HCT116 (cell line): ENCODE data around the gene TOMM40. TPM values are rescaled to one million over a fixed set of nuclear protein-coding genes. Genes with fewer than 3 reads are reported as not detected.

Experiments
- ATAC-seq: fragments of 200-7000 bp; cut with Tn5 transposase; 2 replicates; pipeline ENCODE4 v1.9.1; 2020; ENCODE audit warnings: mild to moderate bottlenecking, moderate library complexity
- BruUV-seq: library from RNA; stranded (reverse); fragments of 400-500 nt; replicated peaks from 2 replicates; lab custom pipeline; 2021; lab: Mats Ljungman, UMichigan
- CTCF ChIA-PET: fragments of 300-600 bp; sonication (Branson Sonifier 250); formaldehyde crosslinking; loops from one replicate; lab custom pipeline; 2021; ENCODE audit warnings: antibody characterized with exemption; lab: Charles Lee
- POLR2A ChIA-PET: fragments of 300-600, 350-600 bp; sonication (Branson Sonifier 250); formaldehyde crosslinking; loops from one replicate; lab custom pipeline; 2021; ENCODE audit warnings: antibody characterized with exemption; lab: Charles Lee
- RAD21 ChIA-PET, 2 experiments: fragments of 300-600 bp; sonication (Branson Sonifier 250); formaldehyde crosslinking; loops; one replicate each; lab custom pipeline; 2023; ENCODE audit warnings: low total read pairs in 2 of 2; ENCODE audit not compliant: uncharacterized antibody in 2 of 2, unreplicated experiment in 2 of 2, low non-redundant PET in 1 of 2; lab: Charles Lee
- DNase-seq: peaks from one replicate; pipeline ENCODE4 v3.0.0-alpha.2; 2010; ENCODE audit warnings: low read depth, low spot score
- H2AFZ ChIP-seq: fragments of 200-600 bp; shearing (Covaris generic), sonication (generic); 2 replicates; pipeline ENCODE4 v1.6.1; 2017; ENCODE audit warnings: low read depth, mixed run types, mixed read lengths, antibody characterized with exemption, low read length; ENCODE audit not compliant: poor library complexity, severe bottlenecking
- H3K27ac ChIP-seq: 2 replicates; pipeline ENCODE4 v1.5.1; 2012; ENCODE audit warnings: low read depth, low read length
- H3K27me3 ChIP-seq: fragments of 200-600 bp; sonication (generic); 2 replicates; pipeline ENCODE4 v1.6.1; 2016; ENCODE audit warnings: mixed run types, low read length, mixed read lengths; ENCODE audit not compliant: insufficient read depth
- H3K36me3 ChIP-seq, 2 experiments: fragments of 200-500 bp in 1 of 2; fragments of 200-600 bp in 1 of 2; sonication (Bioruptor generic) in 1 of 2; sonication (generic) in 1 of 2; 2 replicates each; pipeline versions ENCODE4 v1.5.1 to v1.6.1; 2014 to 2016; ENCODE audit warnings: low read length in 2 of 2, inconsistent platforms in 1 of 2, mixed read lengths in 1 of 2, mixed run types in 1 of 2; ENCODE audit not compliant: insufficient read depth in 2 of 2, control insufficient read depth in 1 of 2
- H3K4me1 ChIP-seq, 2 experiments: fragments of 200-600 bp in 1 of 2; sonication (generic) in 1 of 2; 2 replicates each; pipeline versions ENCODE4 v1.5.1 to v1.6.1; 2012 to 2017; ENCODE audit warnings: low read length in 2 of 2, inconsistent platforms in 1 of 2, mild to moderate bottlenecking in 1 of 2, mixed read lengths in 1 of 2, mixed run types in 1 of 2, moderate library complexity in 1 of 2; ENCODE audit not compliant: insufficient read depth in 2 of 2, control insufficient read depth in 1 of 2
- H3K4me2 ChIP-seq: fragments of 200-600 bp; sonication (generic); 2 replicates; pipeline ENCODE4 v1.6.1; 2017; ENCODE audit warnings: mixed run types, low read length, mixed read lengths
- H3K4me3 ChIP-seq, 2 experiments: fragments of 200-600 bp in 1 of 2; sonication (generic) in 1 of 2; replicated peaks in 1 of 2; 2 replicates each; pipeline ENCODE4 v1.5.1; 2011 to 2016; ENCODE audit warnings: low read length in 2 of 2, control low read depth in 1 of 2, low read depth in 1 of 2, mild to moderate bottlenecking in 1 of 2, mixed read lengths in 1 of 2, mixed run types in 1 of 2
- H3K79me2 ChIP-seq: fragments of 200-600 bp; sonication (generic); 2 replicates; pipeline ENCODE4 v1.6.1; 2017; ENCODE audit warnings: mild to moderate bottlenecking, mixed run types, low read length, moderate library complexity, mixed read lengths; ENCODE audit not compliant: insufficient read depth
- H3K9ac ChIP-seq: fragments of 200-600 bp; sonication (generic); 2 replicates; pipeline ENCODE4 v1.6.1; 2016; ENCODE audit warnings: low read length, mixed read lengths
- H3K9me2 ChIP-seq: fragments of 200-600 bp; sonication (generic), shearing (Covaris generic); 2 replicates; pipeline ENCODE4 v1.6.1; 2017; ENCODE audit warnings: mixed run types, mild to moderate bottlenecking, moderate library complexity; ENCODE audit not compliant: insufficient read depth
- H3K9me3 ChIP-seq, 2 experiments: fragments of 200-500 bp in 1 of 2; fragments of 200-600 bp in 1 of 2; sonication (Bioruptor generic) in 1 of 2; sonication (generic) in 1 of 2; 2 replicates each; pipeline ENCODE4 v1.6.1; 2014 to 2017; ENCODE audit warnings: low read length in 2 of 2, mixed read lengths in 2 of 2, inconsistent platforms in 1 of 2, low read depth in 1 of 2, mild to moderate bottlenecking in 1 of 2, mixed run types in 1 of 2, moderate library complexity in 1 of 2; ENCODE audit not compliant: control insufficient read depth in 1 of 2, insufficient read depth in 1 of 2
- H4K20me1 ChIP-seq: fragments of 200-600 bp; sonication (generic), shearing (Covaris generic); 2 replicates; pipeline ENCODE4 v1.6.1; 2017; ENCODE audit warnings: mixed run types, mild to moderate bottlenecking, moderate library complexity; ENCODE audit not compliant: insufficient read depth
- ATF3 ChIP-seq: IDR thresholded peaks from 2 replicates; pipeline ENCODE4 v1.6.1; 2012
- CBX3 ChIP-seq: IDR thresholded peaks from 2 replicates; pipeline ENCODE4 v1.6.1; 2012; ENCODE audit warnings: low read depth
- CEBPB ChIP-seq: IDR thresholded peaks from 2 replicates; pipeline ENCODE4 v1.6.1; 2012; ENCODE audit warnings: low read depth
- EGR1 ChIP-seq: IDR thresholded peaks from 2 replicates; pipeline ENCODE4 v1.6.1; 2012; ENCODE audit warnings: low read depth
- ELF1 ChIP-seq: IDR thresholded peaks from 2 replicates; pipeline ENCODE4 v1.6.1; 2012; ENCODE audit warnings: low read depth, borderline replicate concordance
- EZH2 ChIP-seq: fragments of 200-600 bp; sonication (generic); IDR thresholded peaks from 2 replicates; pipeline ENCODE4 v1.6.1; 2017; ENCODE audit warnings: antibody characterized with exemption, mixed run types
- EZH2phosphoT487 ChIP-seq: fragments of 200-600 bp; IDR thresholded peaks from 2 replicates; pipeline ENCODE4 v1.6.1; 2018; ENCODE audit warnings: antibody characterized with exemption, borderline replicate concordance
- JUND ChIP-seq: IDR thresholded peaks from 2 replicates; pipeline ENCODE4 v1.6.1; 2012
- MAX ChIP-seq: IDR thresholded peaks from 2 replicates; pipeline ENCODE4 v1.6.1; 2012
- POLR2A ChIP-seq: IDR thresholded peaks from 2 replicates; pipeline ENCODE4 v1.7.0; 2011; ENCODE audit warnings: borderline replicate concordance; ENCODE audit not compliant: insufficient read depth, insufficient read length; ENCODE audit errors: extremely low read depth
- POLR2AphosphoS5 ChIP-seq: IDR thresholded peaks from 2 replicates; pipeline ENCODE4 v1.6.1; 2011; ENCODE audit warnings: mild to moderate bottlenecking, low read depth, low read length, moderate library complexity
- RAD21 ChIP-seq: IDR thresholded peaks from 2 replicates; pipeline ENCODE4 v1.6.1; 2012; ENCODE audit warnings: low read depth, mild to moderate bottlenecking
- REST ChIP-seq: IDR thresholded peaks from 2 replicates; pipeline ENCODE4 v1.6.1; 2012; ENCODE audit warnings: low read depth
- SRF ChIP-seq: IDR thresholded peaks from 2 replicates; pipeline ENCODE4 v1.6.1; 2012; ENCODE audit warnings: low read depth
- TCF7L2 ChIP-seq: IDR thresholded peaks from 2 replicates; pipeline ENCODE4 v1.7.0; 2011; ENCODE audit warnings: borderline replicate concordance, inconsistent platforms; ENCODE audit not compliant: insufficient read depth, insufficient read length; ENCODE audit errors: extremely low read depth
- YY1 ChIP-seq: IDR thresholded peaks from 2 replicates; pipeline ENCODE4 v1.6.1; 2011; ENCODE audit warnings: low read length, low read depth, moderate library complexity, mild to moderate bottlenecking; ENCODE audit not compliant: insufficient replicate concordance; ENCODE audit errors: extremely low read depth
- ZBTB33 ChIP-seq: IDR thresholded peaks from 2 replicates; pipeline ENCODE4 v1.6.1; 2011; ENCODE audit warnings: mild to moderate bottlenecking, low read length, moderate library complexity; ENCODE audit not compliant: insufficient replicate concordance; ENCODE audit errors: extremely low read depth
- ZNF274 ChIP-seq: fragments of 200-500 bp; sonication (Bioruptor generic); IDR thresholded peaks from 2 replicates; pipeline ENCODE4 v1.6.1; 2014; ENCODE audit warnings: mild to moderate bottlenecking, low read depth, low read length, inconsistent platforms
- intact Hi-C: fragments of 100-400 bp; cut with micrococcal nuclease; formaldehyde crosslinking; loops from 2 replicates; pipeline ENCODE4 v1.10.0; 2022
- total RNA-seq: library from RNA; stranded (reverse); gene quantifications from one replicate; pipeline ENCODE4 v1.2.1, GENCODE V29; 2021; ENCODE audit not compliant: unreplicated experiment

The TOMM40 gene
- total RNA-seq, 1 experiment from 2014 or later, result 178 TPM

GRCh38 chr19:44927746-44928145, 36.7 kb downstream of the TOMM40 start (continued):
- TF ChIP-seq EZH2 (no peak), CBX3 (no peak), CEBPB (no peak), ZNF274 (no peak), ZBTB33 (no peak), POLR2AphosphoS5 (no peak)

- BruUV-seq, result no TSS peak
Observed at GRCh38 chr19:44930088-44930487, 39.0 kb downstream of the TOMM40 start.

More at GRCh38 chr19:44930088-44930487, 39.0 kb downstream of the TOMM40 start:
- ATAC-seq, result no peak
- TF ChIP-seq YY1 (no peak), CEBPB (no peak), JUND (no peak), ATF3 (no peak), EGR1 (no peak), ELF1 (no peak), REST (no peak), POLR2A (no peak), MAX (no peak), EZH2 (no peak), RAD21 (no peak), TCF7L2 (no peak), EZH2phosphoT487 (no peak), SRF (no peak)
- no peak overlapping the region for H3K4me2 ChIP-seq
- H3K27ac ChIP-seq, result no peak overlapping the region
- no peak overlapping the region for H2AFZ ChIP-seq
- no peaks in the 10 kb centered on the region for H4K20me1 ChIP-seq
- H3K27me3 ChIP-seq, result no peaks in the 10 kb centered on the region
- RAD21 ChIA-PET, result no interaction called here
- H3K36me3 ChIP-seq, result no peaks in the 10 kb centered on the region
- POLR2A ChIA-PET, result no interaction called here
- H3K9me2 ChIP-seq, result no peaks in the 10 kb centered on the region
- H3K79me2 ChIP-seq, result no peaks in the 10 kb centered on the region
- CTCF ChIA-PET, result no interaction called here
- H3K4me1 ChIP-seq, result peaks cover 0 to 14% of the 10 kb centered on the region in 2 experiments; a peak in 3 of 4 replicates
- intact Hi-C loops, result no loop called here
- no peak for DNase-seq
- H3K9ac ChIP-seq, result no peak overlapping the region
- no peak overlapping the region for H3K4me3 ChIP-seq
- no peaks in the 10 kb centered on the region for H3K9me3 ChIP-seq
